GM12872 (cell line): Measurements from ENCODE around the gene TNS1.

Source experiments
- TF ChIP-seq, protein P1 (sequence below): IDR thresholded peaks from 3 replicates; pipeline ENCODE4 v1.5.1; 2011; ENCODE audit warnings: low read depth, mild to moderate bottlenecking, low read length, moderate library complexity; ENCODE audit not compliant: insufficient read depth

TNS1 gene

DNA sequence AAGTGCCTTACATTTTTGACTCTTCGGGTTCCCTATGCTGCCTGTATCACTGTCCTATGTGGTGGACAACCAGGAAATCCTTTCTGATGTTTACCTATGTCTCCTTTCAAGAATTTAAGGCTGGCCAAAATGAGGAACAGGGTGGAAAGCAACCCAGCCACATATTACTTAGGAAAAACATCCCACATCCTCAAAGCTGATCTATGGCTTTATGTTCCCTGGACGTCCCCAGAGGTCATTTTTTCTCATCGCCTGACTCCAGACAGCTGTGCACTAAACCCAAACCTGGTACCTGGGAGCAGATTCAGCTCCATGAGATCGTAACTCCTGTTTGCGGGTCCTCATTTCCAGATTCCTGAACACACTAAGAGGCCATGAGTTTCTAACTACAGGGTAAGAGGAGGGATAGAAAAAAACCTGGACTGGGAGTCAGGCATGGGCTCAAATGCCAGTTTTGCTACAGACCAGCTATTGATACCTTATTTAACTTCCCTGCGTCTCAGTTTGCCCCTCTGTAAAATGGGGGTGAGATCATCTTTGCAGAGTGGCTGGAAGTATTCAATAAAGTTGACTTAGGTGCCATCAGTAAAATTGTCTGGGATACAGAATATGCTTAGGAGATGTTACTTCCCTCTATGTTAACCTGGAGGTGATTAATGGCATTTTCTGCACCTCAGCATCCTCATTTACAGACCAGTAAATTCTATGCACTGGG lies 70.8 kb downstream of the TNS1 start:
- TF ChIP-seq, protein P1, sequence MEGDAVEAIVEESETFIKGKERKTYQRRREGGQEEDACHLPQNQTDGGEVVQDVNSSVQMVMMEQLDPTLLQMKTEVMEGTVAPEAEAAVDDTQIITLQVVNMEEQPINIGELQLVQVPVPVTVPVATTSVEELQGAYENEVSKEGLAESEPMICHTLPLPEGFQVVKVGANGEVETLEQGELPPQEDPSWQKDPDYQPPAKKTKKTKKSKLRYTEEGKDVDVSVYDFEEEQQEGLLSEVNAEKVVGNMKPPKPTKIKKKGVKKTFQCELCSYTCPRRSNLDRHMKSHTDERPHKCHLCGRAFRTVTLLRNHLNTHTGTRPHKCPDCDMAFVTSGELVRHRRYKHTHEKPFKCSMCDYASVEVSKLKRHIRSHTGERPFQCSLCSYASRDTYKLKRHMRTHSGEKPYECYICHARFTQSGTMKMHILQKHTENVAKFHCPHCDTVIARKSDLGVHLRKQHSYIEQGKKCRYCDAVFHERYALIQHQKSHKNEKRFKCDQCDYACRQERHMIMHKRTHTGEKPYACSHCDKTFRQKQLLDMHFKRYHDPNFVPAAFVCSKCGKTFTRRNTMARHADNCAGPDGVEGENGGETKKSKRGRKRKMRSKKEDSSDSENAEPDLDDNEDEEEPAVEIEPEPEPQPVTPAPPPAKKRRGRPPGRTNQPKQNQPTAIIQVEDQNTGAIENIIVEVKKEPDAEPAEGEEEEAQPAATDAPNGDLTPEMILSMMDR, result no peak

GRCh38 chr2:217930761-217931563 lies 71.8 kb downstream of the TNS1 start:
- TF ChIP-seq, protein P1, result no peak

GRCh38 chr2:217929757-217930707 lies 72.8 kb downstream of the TNS1 start:
- TF ChIP-seq, protein P1, result no peak

DNA sequence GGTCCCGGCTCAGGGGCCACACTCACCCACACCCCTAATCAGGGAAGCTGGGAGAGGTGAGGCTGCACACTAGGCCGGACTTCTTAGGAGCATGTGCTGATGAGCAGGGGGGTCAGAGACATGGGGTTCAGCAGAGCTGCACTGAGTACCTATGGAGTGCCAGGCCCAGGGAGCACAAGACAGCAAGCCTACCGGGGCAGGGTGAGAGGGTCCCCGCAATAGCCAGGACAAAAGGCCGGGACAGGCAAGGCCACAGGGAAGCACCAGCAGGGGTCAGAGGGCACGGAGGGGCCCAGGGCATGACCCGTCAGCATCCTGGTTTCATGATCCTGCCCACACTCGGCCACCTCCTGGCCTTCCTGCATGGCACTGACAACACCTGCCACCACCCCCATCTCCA lies 73.5 kb downstream of the TNS1 start:
- TF ChIP-seq, protein P1, result no peak

GRCh38 chr2:217928324-217929181 lies 74.2 kb downstream of the TNS1 start:
- TF ChIP-seq, protein P1, result no peak

DNA sequence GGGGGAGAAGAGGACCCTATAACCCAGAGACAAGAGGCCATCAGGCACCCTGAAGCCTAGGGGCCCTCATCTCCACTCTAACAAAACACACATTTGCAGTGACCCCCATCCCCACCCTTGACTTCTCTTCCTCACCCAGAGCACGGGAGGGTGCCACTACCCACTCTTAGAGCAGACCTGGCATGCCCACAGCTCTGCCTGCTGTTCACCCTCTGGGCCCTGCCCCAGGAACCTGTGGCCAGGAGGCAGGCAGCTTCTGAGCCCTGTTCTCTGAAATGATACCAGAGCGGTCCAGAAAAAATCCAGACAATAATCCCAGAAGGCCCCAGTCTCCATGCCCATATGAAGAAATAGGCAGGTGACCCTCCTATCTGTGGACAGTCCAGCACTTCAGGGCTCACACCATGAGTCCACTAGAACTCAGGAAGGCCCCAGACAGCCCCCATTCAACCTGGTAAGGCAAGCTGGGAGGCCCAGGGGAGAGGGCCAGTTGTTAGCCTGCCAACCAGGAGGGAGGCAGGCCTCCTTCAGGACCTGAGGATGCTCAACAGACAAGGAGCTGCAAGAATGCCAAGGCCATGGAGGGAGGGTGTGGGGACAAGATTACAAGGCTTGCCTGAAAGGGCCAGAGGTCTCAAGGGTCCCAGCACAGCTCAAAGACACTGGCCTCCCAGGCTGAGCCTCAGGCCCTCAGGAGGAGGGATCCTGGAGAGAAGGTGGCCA lies 75.0 kb downstream of the TNS1 start:
- TF ChIP-seq, protein P1, result no peak
